Testis (tissue), 2 donors: ENCODE measurements around the gene PCSK2.

Experiments
- CTCF ChIP-seq, 3 experiments: fragments of 450-650 bp in 2 of 3; fragments of 200-600 bp in 1 of 3; sonication (generic) in 1 of 3; IDR thresholded peaks; one replicate each; pipeline ENCODE4 v1.5.1; 2016 to 2019; ENCODE audit warnings: antibody characterized with exemption in 3 of 3, mild to moderate bottlenecking in 2 of 3, moderate library complexity in 1 of 3
- POLR2A ChIP-seq: fragments of 450-650 bp; IDR thresholded peaks from one replicate; pipeline ENCODE4 v1.6.1; 2017; ENCODE audit warnings: antibody characterized with exemption, mild to moderate bottlenecking, moderate library complexity

DNA sequence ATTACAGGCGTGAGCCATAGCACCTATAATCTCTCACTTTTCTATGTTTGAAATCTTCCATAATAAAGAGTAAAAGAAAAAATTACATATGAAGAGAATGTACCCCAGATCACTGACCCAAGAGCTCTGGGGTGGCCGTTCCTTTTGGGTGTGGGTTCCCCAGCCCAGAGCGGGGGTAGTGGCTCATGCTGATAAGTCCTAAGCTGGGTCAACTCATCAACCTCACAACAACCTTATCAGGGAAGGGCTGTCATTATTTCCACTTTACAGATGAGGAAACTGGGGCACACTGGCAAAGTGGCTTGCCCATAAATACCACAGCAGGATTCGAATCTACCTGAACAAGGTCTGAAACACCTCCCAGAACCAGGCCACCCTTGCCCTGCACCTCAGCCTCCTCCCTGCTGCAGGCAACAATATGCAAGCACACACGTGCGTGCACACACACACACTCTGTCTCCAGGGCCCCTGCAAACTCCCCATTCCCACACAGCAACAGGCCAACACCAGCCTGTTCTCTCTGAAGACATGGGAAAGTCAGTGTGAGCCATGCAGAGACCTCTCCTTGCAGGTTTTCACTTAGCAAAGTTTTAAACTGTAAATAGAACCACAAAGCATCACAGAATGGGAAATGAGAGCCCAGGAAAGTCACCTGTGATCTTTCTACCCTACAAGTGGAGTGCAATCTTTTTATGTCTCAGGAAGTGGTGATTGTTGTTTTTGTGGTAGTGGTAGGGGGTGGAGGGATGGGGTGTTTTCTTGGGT, 276.6 kb downstream of the PCSK2 start:
- TF ChIP-seq POLR2A (no peak), CTCF (IDR thresholded peaks at IDR 0.05) (no peak)
